Mesenchymal stem cell (in vitro differentiated cells and primary cell): ENCODE results near the gene TBC1D21.

Experiments
- DNase-seq: peaks from one replicate; pipeline ENCODE4 v3.0.0-alpha.2; 2013
- H2AFZ ChIP-seq: one replicate; pipeline ENCODE4 v1.6.1; 2013; ENCODE audit warnings: low read depth, mild to moderate bottlenecking, control low read depth, inconsistent platforms, low read length, moderate library complexity
- H2AK5ac ChIP-seq: 2 replicates; pipeline ENCODE4 v1.6.1; 2013; ENCODE audit warnings: low read length, moderate library complexity, mild to moderate bottlenecking, inconsistent platforms; ENCODE audit not compliant: severe bottlenecking
- H2BK120ac ChIP-seq: one replicate; pipeline ENCODE4 v1.6.1; 2013; ENCODE audit warnings: low read depth, mild to moderate bottlenecking, inconsistent platforms, low read length, moderate library complexity
- H2BK12ac ChIP-seq, 2 experiments: one replicate each; pipeline ENCODE4 v1.6.1; 2013; ENCODE audit warnings: inconsistent platforms in 2 of 2, low read length in 2 of 2, mild to moderate bottlenecking in 2 of 2, moderate library complexity in 2 of 2, control low read depth in 1 of 2
- H2BK15ac ChIP-seq: one replicate; pipeline ENCODE4 v1.6.1; 2013; ENCODE audit warnings: mild to moderate bottlenecking, low read depth, inconsistent platforms; ENCODE audit not compliant: poor library complexity, severe bottlenecking
- H2BK5ac ChIP-seq: 2 replicates; pipeline ENCODE4 v1.6.1; 2013; ENCODE audit warnings: low read depth, mild to moderate bottlenecking, low read length, control low read depth, inconsistent platforms; ENCODE audit not compliant: poor library complexity, severe bottlenecking
- H3K14ac ChIP-seq, 2 experiments: one replicate each; pipeline ENCODE4 v1.6.1; 2013; ENCODE audit warnings: inconsistent platforms in 2 of 2, low read length in 2 of 2, control low read depth in 1 of 2, mild to moderate bottlenecking in 1 of 2, moderate library complexity in 1 of 2
- H3K18ac ChIP-seq, 2 experiments: one replicate each; pipeline ENCODE4 v1.6.1; 2013; ENCODE audit warnings: inconsistent platforms in 2 of 2, low read length in 2 of 2, control low read depth in 1 of 2, low read depth in 1 of 2, mild to moderate bottlenecking in 1 of 2
- H3K23ac ChIP-seq, 2 experiments: one replicate each; pipeline ENCODE4 v1.6.1; 2013; ENCODE audit warnings: inconsistent platforms in 2 of 2, low read length in 2 of 2, mild to moderate bottlenecking in 2 of 2, moderate library complexity in 2 of 2, control low read depth in 1 of 2
- H3K27ac ChIP-seq: 2 replicates; pipeline ENCODE4 v1.5.1; 2013; ENCODE audit warnings: mild to moderate bottlenecking, moderate library complexity, low read length, control low read depth, inconsistent platforms; ENCODE audit not compliant: poor library complexity, severe bottlenecking
- H3K27me3 ChIP-seq, 2 experiments: 2 replicates each; pipeline versions ENCODE4 v1.6.1 to v1.7.0; 2013; ENCODE audit warnings: low read length in 2 of 2, mild to moderate bottlenecking in 2 of 2, moderate library complexity in 2 of 2, control low read depth in 1 of 2, inconsistent platforms in 1 of 2; ENCODE audit not compliant: control insufficient read depth in 1 of 2, insufficient read depth in 1 of 2
- H3K36me3 ChIP-seq, 2 experiments: 2 replicates each; pipeline versions ENCODE4 v1.6.1 to v1.7.0; 2013; ENCODE audit warnings: low read length in 2 of 2, control low read depth in 1 of 2, inconsistent platforms in 1 of 2, low read depth in 1 of 2, mild to moderate bottlenecking in 1 of 2; ENCODE audit not compliant: insufficient read depth in 2 of 2, control insufficient read depth in 1 of 2
- H3K4ac ChIP-seq, 2 experiments: one replicate each; pipeline ENCODE4 v1.6.1; 2013; ENCODE audit warnings: inconsistent platforms in 2 of 2, low read length in 2 of 2, mild to moderate bottlenecking in 2 of 2, moderate library complexity in 2 of 2, control low read depth in 1 of 2, low read depth in 1 of 2
- H3K4me1 ChIP-seq: 2 replicates; pipeline ENCODE4 v1.6.1; 2013; ENCODE audit warnings: low read depth, low read length, control low read depth; ENCODE audit not compliant: control insufficient read depth, insufficient read depth
- H3K4me2 ChIP-seq: 2 replicates; pipeline ENCODE4 v1.6.1; 2013; ENCODE audit warnings: low read length, mild to moderate bottlenecking, inconsistent platforms; ENCODE audit not compliant: poor library complexity, severe bottlenecking
- H3K4me3 ChIP-seq, 2 experiments: 2 replicates each; pipeline versions ENCODE4 v1.5.1 to v1.7.0; 2013; ENCODE audit warnings: low read length in 2 of 2, mild to moderate bottlenecking in 2 of 2, control low read depth in 1 of 2, low read depth in 1 of 2; ENCODE audit not compliant: insufficient read depth in 1 of 2
- H3K79me1 ChIP-seq: replicated peaks from 2 replicates; pipeline ENCODE4 v1.6.1; 2013; ENCODE audit warnings: mild to moderate bottlenecking, control low read depth, low read length, inconsistent platforms; ENCODE audit not compliant: poor library complexity, severe bottlenecking
- H3K9ac ChIP-seq: 2 replicates; pipeline ENCODE4 v1.7.0; 2013; ENCODE audit warnings: mild to moderate bottlenecking, low read length, moderate library complexity
- H3K9me3 ChIP-seq: 2 replicates; pipeline ENCODE4 v1.7.0; 2013; ENCODE audit warnings: mild to moderate bottlenecking, low read length; ENCODE audit not compliant: control insufficient read depth
- H4K8ac ChIP-seq: one replicate; pipeline ENCODE4 v1.6.1; 2013; ENCODE audit warnings: inconsistent platforms, mild to moderate bottlenecking, low read length, moderate library complexity
- H4K91ac ChIP-seq: one replicate; pipeline ENCODE4 v1.6.1; 2013; ENCODE audit warnings: mild to moderate bottlenecking, low read length, inconsistent platforms
- WGBS: methylation state at CpG from one replicate; pipeline ENCODE4 v1.1.7; 2013; ENCODE audit warnings: mixed read lengths; 5-methylcytosine and 5-hydroxymethylcytosine counted together

TBC1D21 gene

GRCh38 chr15:73858062-73858461 is 15.3 kb upstream of the TBC1D21 start:
- 83% methylated on average over 6 of the region's 6 CpGs for WGBS
- H2BK120ac ChIP-seq, result no peak overlapping the region

GRCh38 chr15:73862276-73862675 is 11.1 kb upstream of the TBC1D21 start:
- peaks cover 9% of the 10 kb centered on the region for H3K9me3 ChIP-seq
- H3K27ac ChIP-seq, result no peak overlapping the region
- H3K4me3 ChIP-seq, result no peak overlapping the region
- H2AK5ac ChIP-seq, result no peak overlapping the region
- H2BK12ac ChIP-seq, result no peak overlapping the region
- no peak overlapping the region for H4K91ac ChIP-seq
- no peaks in the 10 kb centered on the region for H3K4me1 ChIP-seq
- peaks cover 60 to 86% of the 10 kb centered on the region in 2 experiments for H3K27me3 ChIP-seq
- no peak overlapping the region for H3K18ac ChIP-seq
- no peaks in the 10 kb centered on the region for H3K36me3 ChIP-seq
- no peaks in the 10 kb centered on the region for H3K79me1 ChIP-seq
- no peak overlapping the region for H2BK5ac ChIP-seq
- H3K4me2 ChIP-seq, result no peak overlapping the region
- no peak overlapping the region for H3K4ac ChIP-seq
- H3K9ac ChIP-seq, result no peak overlapping the region
- no peak overlapping the region for H4K8ac ChIP-seq
- no peak overlapping the region for H2BK15ac ChIP-seq
- 45% methylated on average over 6 of the region's 6 CpGs for WGBS
- DNase-seq, result no peak
- H3K14ac ChIP-seq, result no peak overlapping the region
- H2BK120ac ChIP-seq, result no peak overlapping the region
- H2AFZ ChIP-seq, result no peak overlapping the region
- H3K23ac ChIP-seq, result no peak overlapping the region

More at GRCh38 chr15:73858062-73858461, 15.3 kb upstream of the TBC1D21 start:
- H2BK5ac ChIP-seq, result no peak overlapping the region
- H3K23ac ChIP-seq, result no peak overlapping the region
- no peak overlapping the region for H3K27ac ChIP-seq
- H3K36me3 ChIP-seq, result no peaks in the 10 kb centered on the region
- no peaks in the 10 kb centered on the region for H3K4me1 ChIP-seq
- H2BK12ac ChIP-seq, result no peak overlapping the region
- no peak overlapping the region for H3K4me2 ChIP-seq
- H2BK15ac ChIP-seq, result no peak overlapping the region
- peaks cover 70 to 86% of the 10 kb centered on the region in 2 experiments for H3K27me3 ChIP-seq
- H3K4ac ChIP-seq, result no peak overlapping the region
- no peak overlapping the region for H4K91ac ChIP-seq
- no peak overlapping the region for H3K9ac ChIP-seq
- no peak overlapping the region for H3K18ac ChIP-seq
- DNase-seq, result no peak
- H4K8ac ChIP-seq, result no peak overlapping the region
- no peak overlapping the region for H3K14ac ChIP-seq
- H3K9me3 ChIP-seq, result peaks cover 5% of the 10 kb centered on the region
- H3K4me3 ChIP-seq, result no peak overlapping the region
- H2AK5ac ChIP-seq, result no peak overlapping the region
- H3K79me1 ChIP-seq, result no peaks in the 10 kb centered on the region
- H2AFZ ChIP-seq, result no peak overlapping the region

- no peaks in the 10 kb centered on the region for H3K36me3 ChIP-seq
- H2AK5ac ChIP-seq, result no peak overlapping the region
- DNase-seq, result no peak
- H3K4me1 ChIP-seq, result no peaks in the 10 kb centered on the region
- no peak overlapping the region for H2BK15ac ChIP-seq
- no peak overlapping the region for H3K4me2 ChIP-seq
- no peak overlapping the region for H3K4ac ChIP-seq
- no peak overlapping the region for H3K9ac ChIP-seq
- H3K14ac ChIP-seq, result no peak overlapping the region
- no peak overlapping the region for H3K18ac ChIP-seq
- H3K27ac ChIP-seq, result no peak overlapping the region
- H2BK12ac ChIP-seq, result no peak overlapping the region
- H3K23ac ChIP-seq, result no peak overlapping the region
- no peak overlapping the region for H4K91ac ChIP-seq
- peaks cover 64 to 88% of the 10 kb centered on the region in 2 experiments for H3K27me3 ChIP-seq
- no peak overlapping the region for H2BK120ac ChIP-seq
- no peak overlapping the region for H4K8ac ChIP-seq
- no peak overlapping the region for H3K4me3 ChIP-seq
- H2AFZ ChIP-seq, result no peak overlapping the region
- H3K9me3 ChIP-seq, result peaks cover 4% of the 10 kb centered on the region
- H2BK5ac ChIP-seq, result no peak overlapping the region
- no peaks in the 10 kb centered on the region for H3K79me1 ChIP-seq
These were observed 8.0 kb upstream of the TBC1D21 start for GRCh38 chr15:73865379-73865778.

GRCh38 chr15:73865904-73866303 is 7.5 kb upstream of the TBC1D21 start:
- Histone ChIP-seq H3K18ac (no peak overlapping the region), H2BK5ac (no peak overlapping the region), H3K23ac (no peak overlapping the region), H3K79me1 (no peaks in the 10 kb centered on the region), H3K4me1 (no peaks in the 10 kb centered on the region), H3K9ac (no peak overlapping the region), H3K4me3 (no peak overlapping the region), H2AFZ (no peak overlapping the region), H3K4me2 (no peak overlapping the region), H2AK5ac (no peak overlapping the region), H4K8ac (no peak overlapping the region), H3K14ac (no peak overlapping the region), H2BK120ac (no peak overlapping the region), H4K91ac (no peak overlapping the region), H2BK12ac (no peak overlapping the region), H3K4ac (no peak overlapping the region), H3K27me3 (peaks cover 65 to 88% of the 10 kb centered on the region in 2 experiments), H3K9me3 (peaks cover 4% of the 10 kb centered on the region), H3K36me3 (no peaks in the 10 kb centered on the region), H2BK15ac (no peak overlapping the region), H3K27ac (no peak overlapping the region)
- 41% methylated on average over 6 of the region's 6 CpGs for WGBS
- no peak for DNase-seq
